ENCODE measurements around the gene NUDT14. TPM values are rescaled to one million over a fixed set of nuclear protein-coding genes. Genes with fewer than 3 reads are reported as not detected.
A peak's percentile ranks its signal among the peaks of the same experiment; 100 is the strongest.

Gene NUDT14
- total RNA-seq, 2 donors from 2014 or later: 43.4 to 59.5 TPM

DNA sequence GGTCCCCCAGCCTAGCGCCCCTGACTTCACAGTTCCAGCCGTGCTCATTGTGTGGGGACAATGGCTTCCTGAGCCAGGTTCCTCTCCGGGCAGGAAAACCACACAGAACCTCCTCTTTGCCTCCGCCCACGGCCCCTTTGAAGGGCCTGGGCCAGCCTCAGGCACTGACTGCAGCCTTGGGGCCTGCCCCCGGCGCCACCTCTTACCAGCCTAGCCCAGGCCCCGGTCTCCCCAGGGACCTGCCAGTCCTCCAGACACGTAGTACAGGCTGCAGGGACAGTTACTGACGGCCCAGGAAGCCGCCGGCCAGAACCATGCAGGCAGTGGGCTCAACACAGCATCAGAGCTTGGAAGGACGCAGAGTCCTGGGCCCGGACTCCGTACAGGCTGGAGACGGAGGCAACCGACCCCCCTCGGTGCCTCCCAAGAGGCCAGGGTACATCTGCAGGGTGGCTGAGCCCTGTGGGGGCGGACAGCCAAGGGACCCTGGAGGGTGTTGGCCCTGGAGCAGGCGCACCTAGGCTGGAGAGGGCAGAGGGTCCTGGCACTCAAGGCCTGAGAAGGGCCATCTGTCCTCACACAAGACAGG lies 20.9 kb upstream of the NUDT14 start:
- H3K36me3 ChIP-seq (ENCODE audit: control insufficient read depth, insufficient read depth, low read length): no peaks in the 10 kb centered on the region
- Mint-ChIP-seq H3K9me3 (no peaks in the 10 kb centered on the region), H3K27ac (no peak overlapping the region), H3K36me3 (ENCODE audit: low read depth) (no peaks in the 10 kb centered on the region), H3K27me3 (ENCODE audit: insufficient read depth) (peaks cover 11% of the 10 kb centered on the region), H3K4me3 (no peak overlapping the region), H3K4me1 (no peaks in the 10 kb centered on the region)
- 88 to 90% methylated on average over 17 to 20 of the region's 20 CpGs for WGBS, 2 experiments (ENCODE audit: insufficient coverage in 1 of 2, insufficient read length in 1 of 2)
- no peaks in the 10 kb centered on the region for H3K9me3 ChIP-seq (ENCODE audit: control insufficient read depth, low read length)
- H3K9ac ChIP-seq (ENCODE audit: extremely low read depth, low read length, poor library complexity, severe bottlenecking): no peak overlapping the region
- H3K4me3 ChIP-seq (ENCODE audit: low read length): no peak overlapping the region
- no peak overlapping the region for H3K27ac ChIP-seq (ENCODE audit: low read depth, low read length)
- no peaks in the 10 kb centered on the region for H3K27me3 ChIP-seq (ENCODE audit: control insufficient read depth, insufficient read depth, low read length, poor library complexity, severe bottlenecking)
- no peak for DNase-seq
- TF ChIP-seq, protein P1, sequence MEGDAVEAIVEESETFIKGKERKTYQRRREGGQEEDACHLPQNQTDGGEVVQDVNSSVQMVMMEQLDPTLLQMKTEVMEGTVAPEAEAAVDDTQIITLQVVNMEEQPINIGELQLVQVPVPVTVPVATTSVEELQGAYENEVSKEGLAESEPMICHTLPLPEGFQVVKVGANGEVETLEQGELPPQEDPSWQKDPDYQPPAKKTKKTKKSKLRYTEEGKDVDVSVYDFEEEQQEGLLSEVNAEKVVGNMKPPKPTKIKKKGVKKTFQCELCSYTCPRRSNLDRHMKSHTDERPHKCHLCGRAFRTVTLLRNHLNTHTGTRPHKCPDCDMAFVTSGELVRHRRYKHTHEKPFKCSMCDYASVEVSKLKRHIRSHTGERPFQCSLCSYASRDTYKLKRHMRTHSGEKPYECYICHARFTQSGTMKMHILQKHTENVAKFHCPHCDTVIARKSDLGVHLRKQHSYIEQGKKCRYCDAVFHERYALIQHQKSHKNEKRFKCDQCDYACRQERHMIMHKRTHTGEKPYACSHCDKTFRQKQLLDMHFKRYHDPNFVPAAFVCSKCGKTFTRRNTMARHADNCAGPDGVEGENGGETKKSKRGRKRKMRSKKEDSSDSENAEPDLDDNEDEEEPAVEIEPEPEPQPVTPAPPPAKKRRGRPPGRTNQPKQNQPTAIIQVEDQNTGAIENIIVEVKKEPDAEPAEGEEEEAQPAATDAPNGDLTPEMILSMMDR (conservative IDR thresholded peaks at IDR 0.05): no peak
- H3K4me1 ChIP-seq (ENCODE audit: control insufficient read depth, insufficient read depth, low read length): peaks cover 3% of the 10 kb centered on the region

DNA sequence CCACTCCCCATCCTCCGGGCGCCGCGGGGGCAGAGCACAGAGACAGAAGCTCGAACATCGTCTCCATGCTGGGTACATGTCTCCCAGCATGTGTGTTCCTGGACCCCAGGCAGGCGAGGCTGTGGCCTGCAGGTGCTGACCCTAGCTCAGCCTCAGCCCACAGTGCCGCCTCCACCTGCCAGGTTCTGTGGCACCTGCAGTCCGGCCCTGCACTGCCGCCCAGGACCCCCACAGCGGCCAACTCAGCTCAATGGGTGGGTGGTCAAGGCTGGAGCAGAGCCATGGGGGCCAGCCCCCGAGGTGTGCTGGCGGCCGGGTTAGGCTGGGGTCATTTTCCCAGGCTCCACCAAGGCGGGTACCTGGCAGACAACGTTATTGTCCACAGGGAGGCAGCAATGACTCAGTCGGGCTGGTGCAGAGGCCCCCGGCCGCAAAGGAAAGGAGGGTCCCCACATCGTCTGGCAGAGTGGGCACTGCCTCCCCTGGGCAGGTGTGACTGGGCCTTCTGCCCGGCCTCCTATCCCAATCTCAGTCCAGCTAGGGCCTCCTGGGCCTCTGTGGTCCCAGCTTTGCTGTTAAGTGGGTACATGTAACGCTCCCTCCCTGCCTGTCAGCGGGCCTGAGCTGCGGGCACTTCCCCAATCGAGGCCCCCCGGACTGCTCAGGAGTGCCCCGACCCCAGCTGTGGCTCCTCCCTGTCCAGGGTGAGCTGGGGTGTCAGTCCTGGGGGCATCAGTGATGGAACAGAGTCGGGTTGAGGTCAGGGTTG lies 20.2 kb upstream of the NUDT14 start:
- no peaks in the 10 kb centered on the region for H3K27me3 ChIP-seq (ENCODE audit: control insufficient read depth, insufficient read depth, low read length, poor library complexity, severe bottlenecking)
- Mint-ChIP-seq H3K27me3 (ENCODE audit: insufficient read depth) (peaks cover 11% of the 10 kb centered on the region), H3K9me3 (no peaks in the 10 kb centered on the region), H3K4me3 (no peak overlapping the region), H3K36me3 (ENCODE audit: low read depth) (no peaks in the 10 kb centered on the region), H3K27ac (no peak overlapping the region), H3K4me1 (no peaks in the 10 kb centered on the region)
- H3K9ac ChIP-seq (ENCODE audit: extremely low read depth, low read length, poor library complexity, severe bottlenecking): no peak overlapping the region
- H3K4me1 ChIP-seq (ENCODE audit: control insufficient read depth, insufficient read depth, low read length): peaks cover 3% of the 10 kb centered on the region
- no peaks in the 10 kb centered on the region for H3K36me3 ChIP-seq (ENCODE audit: control insufficient read depth, insufficient read depth, low read length)
- H3K4me3 ChIP-seq (ENCODE audit: low read length): no peak overlapping the region
- 84 to 87% methylated on average over 18 to 28 of the region's 28 CpGs for WGBS, 2 experiments (ENCODE audit: insufficient coverage in 1 of 2, insufficient read length in 1 of 2)
- TF ChIP-seq, protein P1 (conservative IDR thresholded peaks at IDR 0.05): peak; percentile 61
- no peaks in the 10 kb centered on the region for H3K9me3 ChIP-seq (ENCODE audit: control insufficient read depth, low read length)
- peak; percentile 65 for DNase-seq
- no peak overlapping the region for H3K27ac ChIP-seq (ENCODE audit: low read depth, low read length)

DNA sequence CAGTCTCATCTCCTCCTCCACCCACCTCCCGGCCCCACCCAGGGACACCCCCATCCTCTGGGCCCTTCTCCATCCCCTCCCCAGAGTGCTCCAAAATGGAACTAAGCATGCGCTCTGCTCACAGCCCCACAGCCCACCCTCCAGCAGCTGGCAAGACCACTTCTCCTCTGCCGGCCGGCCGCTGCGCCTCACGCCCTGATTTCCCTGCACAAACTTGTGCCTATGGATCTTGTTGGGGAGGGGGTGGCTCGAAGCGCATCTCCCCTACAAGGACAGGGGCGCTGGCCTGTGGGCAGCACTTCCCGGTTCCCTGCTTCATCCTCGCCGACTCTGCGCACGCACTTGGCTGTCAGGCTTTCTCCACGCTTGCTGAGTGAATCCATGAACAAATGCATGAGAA lies 19.5 kb upstream of the NUDT14 start:
- Histone ChIP-seq H3K4me1 (ENCODE audit: control insufficient read depth, insufficient read depth, low read length) (peaks cover 9% of the 10 kb centered on the region), H3K4me3 (ENCODE audit: low read length) (no peak overlapping the region)
- no peak overlapping the region for H3K27ac Mint-ChIP-seq

More for the DNA sequence above, 19.5 kb upstream of the NUDT14 start:
- H3K9me3 Mint-ChIP-seq: no peaks in the 10 kb centered on the region
- TF ChIP-seq, protein P1 (conservative IDR thresholded peaks at IDR 0.05): no peak
- Histone ChIP-seq H3K9ac (ENCODE audit: extremely low read depth, low read length, poor library complexity, severe bottlenecking) (no peak overlapping the region), H3K27me3 (ENCODE audit: control insufficient read depth, insufficient read depth, low read length, poor library complexity, severe bottlenecking) (no peaks in the 10 kb centered on the region), H3K9me3 (ENCODE audit: control insufficient read depth, low read length) (no peaks in the 10 kb centered on the region), H3K36me3 (ENCODE audit: control insufficient read depth, insufficient read depth, low read length) (no peaks in the 10 kb centered on the region), H3K27ac (ENCODE audit: low read depth, low read length) (no peak overlapping the region)
- no peaks in the 10 kb centered on the region for H3K36me3 Mint-ChIP-seq (ENCODE audit: low read depth)
- H3K4me3 Mint-ChIP-seq: no peak overlapping the region
- WGBS, 2 experiments (ENCODE audit: insufficient coverage in 1 of 2, insufficient read length in 1 of 2): 92 to 94% methylated on average over 7 to 16 of the region's 16 CpGs
- DNase-seq: no peak
- peaks cover 11% of the 10 kb centered on the region for H3K27me3 Mint-ChIP-seq (ENCODE audit: insufficient read depth)
- H3K4me1 Mint-ChIP-seq: peaks cover 3% of the 10 kb centered on the region
